Prostate gland (tissue), 2 donors: ENCODE data around the gene DUS3L. TPM values are rescaled to one million over a fixed set of nuclear protein-coding genes. Genes with fewer than 3 reads are reported as not detected.
A peak's percentile ranks its signal among the peaks of the same experiment; 100 is the strongest.

Experiments
- DNase-seq: peaks from one replicate; pipeline ENCODE4 v3.0.0-alpha.2; 2019; ENCODE audit warnings: low spot score
- H3K27ac ChIP-seq, 2 donors: fragments of 200-600 bp; sonication (generic); 2 replicates each; pipeline ENCODE4 v1.5.1; 2017 to 2019
- H3K27me3 ChIP-seq: fragments of 200-600 bp; sonication (generic); replicated peaks from 2 replicates; pipeline ENCODE4 v1.5.1; 2019; ENCODE audit not compliant: insufficient read depth
- H3K36me3 ChIP-seq, 2 donors: fragments of 200-600 bp; sonication (generic); 1 replicate in 1 of 2; 2 replicates in 1 of 2; pipeline versions ENCODE4 v1.5.1 to v1.8.1; 2017 to 2019
- H3K4me1 ChIP-seq: fragments of 200-600 bp; sonication (generic); replicated peaks from 2 replicates; pipeline ENCODE4 v1.5.1; 2019
- H3K4me3 ChIP-seq, 2 donors: fragments of 200-600 bp; sonication (generic); 2 replicates each; pipeline ENCODE4 v1.5.1; 2017 to 2019
- H3K9me3 ChIP-seq: fragments of 200-600 bp; sonication (generic); 2 replicates; pipeline ENCODE4 v1.5.1; 2017
- POLR2A ChIP-seq: fragments of 450-650 bp; IDR thresholded peaks from one replicate; pipeline ENCODE4 v1.6.1; 2016; ENCODE audit warnings: antibody characterized with exemption, mild to moderate bottlenecking
- POLR2AphosphoS5 ChIP-seq: sonication (generic); formaldehyde crosslinking; IDR thresholded peaks from one replicate; pipeline ENCODE4 v1.6.1; 2017; ENCODE audit warnings: antibody characterized with exemption
- WGBS: methylation state at CpG from one replicate; pipeline ENCODE4 v1.1.5; 2018; 5-methylcytosine and 5-hydroxymethylcytosine counted together
- intact Hi-C: fragments of 100-400 bp; cut with DNase I; formaldehyde crosslinking; loops from one replicate; pipeline ENCODE4 v1.14.2; 2022
- total RNA-seq, 2 donors: library from RNA; depleted of rRNA; stranded (reverse); fragments of >200 nt; gene quantifications; one replicate each; pipeline ENCODE4 v1.1.0, GENCODE V29; 2016
- TF ChIP-seq, protein P1 (sequence below), 4 experiments: fragments of 200-600 bp in 2 of 4; fragments of 450-650 bp in 2 of 4; sonication (generic) in 2 of 4; IDR thresholded peaks; 1 replicate in 3 of 4; 2 replicates in 1 of 4; pipeline ENCODE4 v1.5.1; 2016 to 2019; ENCODE audit warnings: antibody characterized with exemption in 4 of 4, mild to moderate bottlenecking in 2 of 4, moderate library complexity in 2 of 4

DUS3L gene
- total RNA-seq, 2 donors from 2014 or later: 43.8 to 57.5 TPM

GRCh38 chr19:5828661-5829566 is 38.0 kb upstream of the DUS3L start:
- no peak for DNase-seq
- peak overlapping the region; percentile 25 to 39 for H3K4me3 ChIP-seq
- no peaks in the 10 kb centered on the region for H3K36me3 ChIP-seq
- TF ChIP-seq POLR2A: no peak
- TF ChIP-seq POLR2AphosphoS5: no peak
- TF ChIP-seq, protein P1, sequence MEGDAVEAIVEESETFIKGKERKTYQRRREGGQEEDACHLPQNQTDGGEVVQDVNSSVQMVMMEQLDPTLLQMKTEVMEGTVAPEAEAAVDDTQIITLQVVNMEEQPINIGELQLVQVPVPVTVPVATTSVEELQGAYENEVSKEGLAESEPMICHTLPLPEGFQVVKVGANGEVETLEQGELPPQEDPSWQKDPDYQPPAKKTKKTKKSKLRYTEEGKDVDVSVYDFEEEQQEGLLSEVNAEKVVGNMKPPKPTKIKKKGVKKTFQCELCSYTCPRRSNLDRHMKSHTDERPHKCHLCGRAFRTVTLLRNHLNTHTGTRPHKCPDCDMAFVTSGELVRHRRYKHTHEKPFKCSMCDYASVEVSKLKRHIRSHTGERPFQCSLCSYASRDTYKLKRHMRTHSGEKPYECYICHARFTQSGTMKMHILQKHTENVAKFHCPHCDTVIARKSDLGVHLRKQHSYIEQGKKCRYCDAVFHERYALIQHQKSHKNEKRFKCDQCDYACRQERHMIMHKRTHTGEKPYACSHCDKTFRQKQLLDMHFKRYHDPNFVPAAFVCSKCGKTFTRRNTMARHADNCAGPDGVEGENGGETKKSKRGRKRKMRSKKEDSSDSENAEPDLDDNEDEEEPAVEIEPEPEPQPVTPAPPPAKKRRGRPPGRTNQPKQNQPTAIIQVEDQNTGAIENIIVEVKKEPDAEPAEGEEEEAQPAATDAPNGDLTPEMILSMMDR (IDR thresholded peaks at IDR 0.05): peak in 1 of 4 experiments; percentile 5
- no peaks in the 10 kb centered on the region for H3K27me3 ChIP-seq
- intact Hi-C loops: loop anchor here (2.0 kb wide), 2 partner anchors 24 to 64 kb away; partner anchors contain the start of gene NRTN
- 7% methylated on average over 47 of the region's 47 CpGs for WGBS
- H3K4me1 ChIP-seq: no peaks in the 10 kb centered on the region
- H3K9me3 ChIP-seq: no peaks in the 10 kb centered on the region
- H3K27ac ChIP-seq: peak overlapping the region; percentile 49 to 68

- no peaks in the 10 kb centered on the region for H3K4me1 ChIP-seq
- peak overlapping the region; percentile 49 to 68 for H3K27ac ChIP-seq
- TF ChIP-seq, protein P1 (IDR thresholded peaks at IDR 0.05): no peak
- TF ChIP-seq POLR2A (peak; percentile 85), POLR2AphosphoS5 (peak; percentile 79)
- 3% methylated on average over 64 of the region's 91 CpGs for WGBS
- H3K27me3 ChIP-seq: no peaks in the 10 kb centered on the region
- H3K36me3 ChIP-seq: no peaks in the 10 kb centered on the region
- intact Hi-C loops: loop anchor here (2.0 kb wide), 2 partner anchors 23 to 65 kb away; partner anchors contain the start of gene NRTN
- H3K9me3 ChIP-seq: no peaks in the 10 kb centered on the region
- peak; percentile 76 for DNase-seq
- peak overlapping the region; percentile 25 to 39 for H3K4me3 ChIP-seq
These were observed 37.1 kb upstream of the DUS3L start for GRCh38 chr19:5827891-5828660.

- no peaks in the 10 kb centered on the region for H3K36me3 ChIP-seq
- no peaks in the 10 kb centered on the region for H3K27me3 ChIP-seq
- WGBS: 25% methylated on average over 29 of the region's 37 CpGs
- peak overlapping the region in 1 of 2 donors; percentile 68 for H3K27ac ChIP-seq
- no peak for DNase-seq
- TF ChIP-seq POLR2A (no peak), POLR2AphosphoS5 (no peak)
- TF ChIP-seq, protein P1 (IDR thresholded peaks at IDR 0.05): no peak
- H3K9me3 ChIP-seq: no peaks in the 10 kb centered on the region
- intact Hi-C loops: no loop called here
- peak overlapping the region; percentile 25 to 39 for H3K4me3 ChIP-seq
- H3K4me1 ChIP-seq: no peaks in the 10 kb centered on the region
These were observed 36.5 kb upstream of the DUS3L start for GRCh38 chr19:5827342-5827890.

DNA sequence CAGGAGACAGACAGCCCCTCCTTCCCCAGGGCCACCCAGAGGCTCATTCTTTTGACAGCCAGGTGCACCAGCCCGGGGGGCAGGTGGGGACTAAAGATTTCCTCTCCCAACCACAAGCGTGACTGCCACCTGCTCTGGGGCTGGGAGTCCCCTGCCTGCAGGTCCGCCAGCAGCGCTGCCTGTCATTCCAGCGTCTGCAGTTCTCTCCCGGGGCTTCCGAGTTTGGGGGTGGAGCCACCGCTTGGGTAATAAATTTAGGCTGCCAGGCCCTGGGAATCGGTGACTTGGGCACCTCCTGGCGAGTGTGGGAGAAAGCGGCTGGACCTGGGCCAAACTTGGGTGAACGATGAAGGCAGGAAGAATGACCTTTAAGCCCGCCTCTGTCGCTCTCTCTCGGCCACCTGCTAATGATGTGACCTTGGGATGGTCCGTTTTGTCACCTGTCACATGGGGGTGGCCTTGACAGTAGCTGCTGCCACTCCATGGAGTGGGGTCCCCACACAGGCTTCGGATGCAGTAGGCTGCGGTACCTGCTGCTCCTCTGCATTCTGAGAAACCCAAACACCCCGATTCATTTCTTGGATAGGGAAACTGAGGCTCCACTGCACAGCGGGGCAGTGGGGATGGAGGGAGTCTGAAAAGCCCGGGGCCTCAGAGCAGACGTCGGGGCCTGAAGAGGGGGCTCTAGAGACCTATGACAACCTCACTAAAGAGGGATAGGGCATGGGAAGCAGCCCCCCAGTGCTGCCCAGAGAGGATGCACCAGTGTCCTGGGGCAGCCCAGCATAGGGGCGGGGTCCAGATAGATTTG is 35.8 kb upstream of the DUS3L start:
- no peak overlapping the region for H3K27ac ChIP-seq
- TF ChIP-seq, protein P1 (IDR thresholded peaks at IDR 0.05): peak in 2 of 4 experiments; percentile 27
- TF ChIP-seq POLR2AphosphoS5: no peak
- no peaks in the 10 kb centered on the region for H3K27me3 ChIP-seq
- intact Hi-C loops: no loop called here
- H3K4me1 ChIP-seq: no peaks in the 10 kb centered on the region
- no peak overlapping the region for H3K4me3 ChIP-seq
- WGBS: 15% methylated on average over 24 of the region's 24 CpGs
- peak; percentile 59 for DNase-seq
- H3K36me3 ChIP-seq: no peaks in the 10 kb centered on the region
- no peaks in the 10 kb centered on the region for H3K9me3 ChIP-seq
